ENCODE results near the gene ZFAND3. TPM values are rescaled to one million over a fixed set of nuclear protein-coding genes. Genes with fewer than 3 reads are reported as not detected.

ZFAND3 gene
- total and polyA plus RNA-seq, 12 donors, result 21.4 to 163 (median 46.3) TPM

DNA sequence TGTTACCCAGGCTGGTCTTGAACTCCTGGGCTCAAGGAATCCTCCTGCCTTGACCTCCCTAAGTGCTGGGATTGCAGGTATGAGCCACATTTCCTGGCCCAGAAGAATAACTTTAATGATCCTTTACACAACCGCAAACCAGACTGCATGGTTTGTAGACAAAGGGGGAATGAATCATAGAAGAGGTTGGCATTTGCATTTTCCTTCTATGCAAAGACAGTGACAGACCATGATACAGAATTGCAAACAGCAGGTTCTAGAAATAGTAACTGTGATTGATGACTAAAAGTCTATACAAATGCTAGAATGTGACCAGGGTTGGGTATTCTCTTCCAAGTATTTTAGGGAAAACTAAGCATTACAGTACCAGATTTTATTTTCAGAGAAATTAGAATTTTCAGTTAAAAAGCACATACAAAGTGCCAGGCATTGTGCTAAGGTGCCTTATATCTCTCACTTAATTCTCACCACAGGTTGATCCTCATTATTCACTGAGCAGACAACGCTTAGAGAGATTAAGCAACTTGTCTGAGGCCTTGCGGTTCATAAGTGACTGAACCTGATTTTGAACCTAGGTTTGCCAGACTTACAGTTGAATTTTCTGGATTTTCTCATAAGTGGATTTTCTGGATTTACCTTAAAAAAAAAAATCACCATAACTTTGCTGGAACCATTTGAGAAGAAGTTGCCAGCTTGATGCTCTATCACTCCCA is 146.6 kb downstream of the ZFAND3 start:
- Histone ChIP-seq H3K9me3 (replicated peaks in 1 of 3) (no peaks in the 10 kb centered on the region), H3K27ac (no peak overlapping the region), H3K4me3 (no peak overlapping the region), H3K27me3 (no peaks in the 10 kb centered on the region), H3K4me1 (replicated peaks in 1 of 2) (peaks cover 0 to 8% of the 10 kb centered on the region in 2 donors), H3K36me3 (replicated peaks in 1 of 2) (no peaks in the 10 kb centered on the region)
- intact Hi-C loops (cut with DNase I), result no loop called here
- 81 to 93% (median 87%) methylated on average over 3 of the region's 3 CpGs for WGBS, 4 donors
- TF ChIP-seq, protein P1, sequence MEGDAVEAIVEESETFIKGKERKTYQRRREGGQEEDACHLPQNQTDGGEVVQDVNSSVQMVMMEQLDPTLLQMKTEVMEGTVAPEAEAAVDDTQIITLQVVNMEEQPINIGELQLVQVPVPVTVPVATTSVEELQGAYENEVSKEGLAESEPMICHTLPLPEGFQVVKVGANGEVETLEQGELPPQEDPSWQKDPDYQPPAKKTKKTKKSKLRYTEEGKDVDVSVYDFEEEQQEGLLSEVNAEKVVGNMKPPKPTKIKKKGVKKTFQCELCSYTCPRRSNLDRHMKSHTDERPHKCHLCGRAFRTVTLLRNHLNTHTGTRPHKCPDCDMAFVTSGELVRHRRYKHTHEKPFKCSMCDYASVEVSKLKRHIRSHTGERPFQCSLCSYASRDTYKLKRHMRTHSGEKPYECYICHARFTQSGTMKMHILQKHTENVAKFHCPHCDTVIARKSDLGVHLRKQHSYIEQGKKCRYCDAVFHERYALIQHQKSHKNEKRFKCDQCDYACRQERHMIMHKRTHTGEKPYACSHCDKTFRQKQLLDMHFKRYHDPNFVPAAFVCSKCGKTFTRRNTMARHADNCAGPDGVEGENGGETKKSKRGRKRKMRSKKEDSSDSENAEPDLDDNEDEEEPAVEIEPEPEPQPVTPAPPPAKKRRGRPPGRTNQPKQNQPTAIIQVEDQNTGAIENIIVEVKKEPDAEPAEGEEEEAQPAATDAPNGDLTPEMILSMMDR (IDR thresholded peaks at IDR 0.05), result no peak
- TF ChIP-seq POLR2A (IDR thresholded peaks at IDR 0.05), result no peak
- DNase-seq, result no peak

DNA sequence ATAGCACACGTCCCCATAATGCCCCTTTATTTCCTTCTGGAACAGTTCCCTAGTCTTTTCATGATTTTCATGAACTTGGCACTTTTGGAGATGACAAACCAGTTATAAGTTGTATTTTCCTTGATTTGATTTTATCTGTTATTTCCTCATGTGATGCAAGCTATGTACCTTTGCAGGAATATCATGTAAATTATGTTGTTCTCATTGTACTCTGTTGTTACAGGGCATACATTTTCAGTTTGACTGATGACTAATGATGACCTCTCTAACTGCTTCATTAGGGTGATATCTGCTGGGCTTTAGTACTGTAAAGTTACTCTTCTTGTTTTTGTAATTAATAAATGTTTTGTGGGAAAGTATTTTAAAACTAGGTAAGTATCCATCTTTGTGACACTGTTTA is 147.3 kb downstream of the ZFAND3 start:
- WGBS, 4 donors, result 65 to 80% (median 78%) methylated on average over 1 of the region's 1 CpG
- H3K4me3 ChIP-seq, result no peak overlapping the region

DNA sequence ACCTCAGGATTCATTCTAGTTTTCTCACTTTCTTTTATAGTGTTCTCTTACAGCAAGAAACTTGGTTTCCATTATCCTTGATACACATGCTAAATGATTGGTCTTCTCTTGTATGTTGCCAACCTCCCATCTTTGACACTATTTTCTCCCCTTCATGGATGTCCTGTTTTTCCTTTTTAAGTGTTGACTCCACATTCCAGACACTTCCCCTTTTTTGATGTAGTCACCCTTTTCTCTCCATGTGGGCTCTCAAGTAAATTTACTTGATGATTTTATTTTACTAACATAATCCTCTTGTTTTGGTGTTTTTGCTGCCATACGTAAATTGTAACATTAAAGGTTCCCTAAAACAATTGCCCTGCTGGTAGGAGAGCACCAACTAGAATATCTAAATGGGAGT is 148.1 kb downstream of the ZFAND3 start:
- no peak overlapping the region for H3K27ac ChIP-seq
- DNase-seq, result no peak
- peaks cover 0 to 9% of the 10 kb centered on the region in 2 donors for H3K4me1 ChIP-seq (replicated peaks in 1 of 2)
- no peaks in the 10 kb centered on the region for H3K27me3 ChIP-seq
- H3K4me3 ChIP-seq, result no peak overlapping the region
- H3K9me3 ChIP-seq (replicated peaks in 1 of 3), result no peaks in the 10 kb centered on the region
- TF ChIP-seq, protein P1 (IDR thresholded peaks at IDR 0.05), result no peak
- TF ChIP-seq POLR2A (IDR thresholded peaks at IDR 0.05), result no peak
- intact Hi-C loops (cut with DNase I), result no loop called here
- 92 to 100% (median 97%) methylated on average over 1 of the region's 1 CpG for WGBS, 4 donors
- H3K36me3 ChIP-seq (replicated peaks in 1 of 2), result no peaks in the 10 kb centered on the region

More for the DNA sequence above, 147.3 kb downstream of the ZFAND3 start:
- Histone ChIP-seq H3K4me1 (replicated peaks in 1 of 2) (peaks cover 0 to 8% of the 10 kb centered on the region in 2 donors), H3K36me3 (replicated peaks in 1 of 2) (no peaks in the 10 kb centered on the region), H3K9me3 (replicated peaks in 1 of 3) (no peaks in the 10 kb centered on the region), H3K27me3 (no peaks in the 10 kb centered on the region), H3K27ac (no peak overlapping the region)
- DNase-seq, result no peak
- TF ChIP-seq POLR2A (IDR thresholded peaks at IDR 0.05), result no peak
- TF ChIP-seq, protein P1 (IDR thresholded peaks at IDR 0.05), result no peak
- intact Hi-C loops (cut with DNase I), result no loop called here

DNA sequence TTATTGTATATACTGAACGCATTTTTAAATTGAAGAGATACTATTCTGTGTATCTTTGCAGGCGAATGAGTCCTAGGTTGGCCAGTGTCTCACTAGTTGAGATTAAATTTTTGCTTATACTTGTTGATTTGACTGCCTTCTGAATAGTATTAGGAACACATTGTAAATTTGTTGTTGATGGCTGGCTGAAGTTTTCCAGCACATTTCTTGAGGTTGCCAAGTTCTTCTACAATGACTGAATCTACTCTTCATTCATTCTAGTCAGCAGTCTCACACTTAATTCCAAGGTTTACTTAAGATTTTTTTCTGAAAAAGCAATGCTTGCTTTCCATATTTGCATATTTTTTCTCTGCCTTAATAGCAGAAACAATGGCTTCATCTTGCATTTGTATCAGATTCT is 151.7 kb downstream of the ZFAND3 start:
- intact Hi-C loops (cut with DNase I), result no loop called here
- TF ChIP-seq POLR2A (IDR thresholded peaks at IDR 0.05), result no peak
- TF ChIP-seq, protein P1 (IDR thresholded peaks at IDR 0.05), result no peak
- Histone ChIP-seq H3K4me1 (replicated peaks in 1 of 2) (peaks cover 0 to 13% of the 10 kb centered on the region in 2 donors), H3K36me3 (replicated peaks in 1 of 2) (no peaks in the 10 kb centered on the region), H3K27me3 (no peaks in the 10 kb centered on the region), H3K4me3 (no peak overlapping the region), H3K27ac (no peak overlapping the region), H3K9me3 (replicated peaks in 1 of 3) (peaks cover 0 to 8% (median 8%) of the 10 kb centered on the region in 3 donors)
- no peak for DNase-seq
- 89 to 97% (median 92%) methylated on average over 2 of the region's 2 CpGs for WGBS, 4 donors

Data from adrenal gland (tissue), 12 donors.